PFSK-1 (cell line): Measurements from ENCODE around the gene HSF5.

Source experiments
- FOXP2 ChIP-seq: optimal IDR thresholded peaks from 2 replicates; pipeline ENCODE3; 2011; ENCODE audit warnings: borderline replicate concordance, control low read depth, inconsistent platforms; ENCODE audit not compliant: insufficient read depth; ENCODE audit errors: extremely low read length, extremely low read depth
- POLR2AphosphoS5 ChIP-seq: IDR thresholded peaks from 2 replicates; pipeline ENCODE4 v1.6.1; 2012; ENCODE audit warnings: low read depth, mild to moderate bottlenecking, control low read depth, low read length, moderate library complexity
- REST ChIP-seq, 2 experiments: IDR thresholded peaks; 2 replicates each; pipeline versions ENCODE4 v1.6.1 to v1.8.0; 2011 to 2012; ENCODE audit warnings: low read depth in 2 of 2, low read length in 2 of 2, control low read depth in 1 of 2, inconsistent platforms in 1 of 2, mild to moderate bottlenecking in 1 of 2, moderate library complexity in 1 of 2; ENCODE audit not compliant: insufficient read depth in 1 of 2
- SIN3A ChIP-seq: IDR thresholded peaks from 2 replicates; pipeline ENCODE4 v1.6.1; 2012; ENCODE audit warnings: mild to moderate bottlenecking, low read length, moderate library complexity, borderline replicate concordance; ENCODE audit not compliant: insufficient read depth
- TAF1 ChIP-seq: IDR thresholded peaks from 2 replicates; pipeline ENCODE4 v1.6.1; 2012; ENCODE audit warnings: low read length, control low read depth, borderline replicate concordance; ENCODE audit not compliant: insufficient read depth

The HSF5 gene

GRCh38 chr17:58427807-58428206 is 60.4 kb downstream of the HSF5 start:
- TF ChIP-seq TAF1 (no peak), POLR2AphosphoS5 (no peak), FOXP2 (no peak), SIN3A (no peak), REST (IDR thresholded peaks at IDR 0.05; ENCODE audit: insufficient read depth in 1 of 2, low read depth in 2 of 2, low read length in 2 of 2) (no peak)

- TF ChIP-seq REST (IDR thresholded peaks at IDR 0.05; ENCODE audit: insufficient read depth in 1 of 2, low read depth in 2 of 2, low read length in 2 of 2) (no peak), POLR2AphosphoS5 (no peak), TAF1 (no peak), FOXP2 (no peak), SIN3A (no peak)
These were observed 66.5 kb downstream of the HSF5 start for GRCh38 chr17:58421711-58422110.

- TF ChIP-seq POLR2AphosphoS5 (no peak), FOXP2 (no peak), TAF1 (no peak)
These were observed 67.4 kb downstream of the HSF5 start for GRCh38 chr17:58420827-58421226.

GRCh38 chr17:58417300-58418092 is 70.7 kb downstream of the HSF5 start, which contains the start of gene RNF43:
RNF43 (minus strand) TSS chr17:58417534; CDS start chr17:58415577, 1,957 bp downstream.
- no peak for TF ChIP-seq SIN3A
- no peak for TF ChIP-seq POLR2AphosphoS5
- no peak for TF ChIP-seq TAF1
- no peak for TF ChIP-seq REST (IDR thresholded peaks at IDR 0.05; ENCODE audit: insufficient read depth in 1 of 2, low read depth in 2 of 2, low read length in 2 of 2)
- TF ChIP-seq FOXP2 = no peak

- no peak for TF ChIP-seq TAF1
These were observed 71.3 kb downstream of the HSF5 start for GRCh38 chr17:58416937-58417299.

GRCh38 chr17:58416396-58416795 is 71.8 kb downstream of the HSF5 start:
- TF ChIP-seq FOXP2 = no peak
